OCI-LY7 (cell line): Measurements from ENCODE around the gene DGCR8. TPM values are rescaled to one million over a fixed set of nuclear protein-coding genes. Genes with fewer than 3 reads are reported as not detected.

Source experiments
- BruUV-seq: library from RNA; stranded (reverse); fragments of 400-500 nt; replicated peaks from 2 replicates; lab custom pipeline; 2021; lab: Mats Ljungman, UMichigan
- CTCF ChIA-PET: fragments of 300-600 bp; sonication (Branson Sonifier 250); formaldehyde crosslinking; loops from one replicate; lab custom pipeline; 2022; ENCODE audit warnings: antibody characterized with exemption; ENCODE audit not compliant: unreplicated experiment; lab: Charles Lee
- POLR2A ChIA-PET: fragments of 300-600 bp; sonication (Branson Sonifier 250); formaldehyde crosslinking; loops from one replicate; lab custom pipeline; 2022; ENCODE audit warnings: antibody characterized with exemption; lab: Charles Lee
- DNase-seq: peaks from one replicate; pipeline ENCODE4 v3.0.0-alpha.2; 2015; ENCODE audit warnings: low spot score
- H2AFZ ChIP-seq: fragments of 200-600 bp; sonication (generic), shearing (Covaris generic); 2 replicates; pipeline ENCODE4 v1.6.1; 2014; ENCODE audit warnings: mild to moderate bottlenecking, antibody characterized with exemption, low read length, moderate library complexity
- H3K27ac ChIP-seq: fragments of 200-600 bp; sonication (generic); 2 replicates; pipeline ENCODE4 v1.5.1; 2014; ENCODE audit warnings: mixed run types, low read depth, mild to moderate bottlenecking, moderate library complexity, low read length, inconsistent platforms; ENCODE audit not compliant: poor library complexity, severe bottlenecking
- H3K36me3 ChIP-seq: fragments of 200-600 bp; sonication (generic); 2 replicates; pipeline ENCODE4 v1.6.1; 2014; ENCODE audit warnings: mild to moderate bottlenecking, antibody characterized with exemption, low read length, moderate library complexity, mixed read lengths; ENCODE audit not compliant: insufficient read depth
- H3K4me1 ChIP-seq: fragments of 200-600 bp; sonication (generic); 2 replicates; pipeline ENCODE4 v1.5.1; 2014; ENCODE audit warnings: mild to moderate bottlenecking, low read length; ENCODE audit not compliant: insufficient read depth, poor library complexity, severe bottlenecking
- H3K4me2 ChIP-seq: fragments of 200-600 bp; sonication (generic); 2 replicates; pipeline ENCODE4 v1.6.1; 2014; ENCODE audit warnings: mild to moderate bottlenecking, low read length
- H3K4me3 ChIP-seq: fragments of 200-600 bp; sonication (generic); 2 replicates; pipeline ENCODE4 v1.5.1; 2014; ENCODE audit warnings: mild to moderate bottlenecking, low read depth, low read length; ENCODE audit not compliant: poor library complexity, severe bottlenecking
- H3K79me2 ChIP-seq: fragments of 200-600 bp; sonication (generic); 2 replicates; pipeline ENCODE4 v1.6.1; 2016; ENCODE audit warnings: low read depth, mild to moderate bottlenecking, low read length, moderate library complexity, mixed read lengths; ENCODE audit not compliant: insufficient read depth
- H3K9me2 ChIP-seq: fragments of 200-600 bp; sonication (generic); 2 replicates; pipeline ENCODE4 v1.6.1; 2016; ENCODE audit warnings: mild to moderate bottlenecking, low read length, mixed read lengths; ENCODE audit not compliant: insufficient read depth
- H3K9me3 ChIP-seq: fragments of 200-600 bp; sonication (generic); 2 replicates; pipeline ENCODE4 v1.6.1; 2014; ENCODE audit warnings: mild to moderate bottlenecking, mixed run types, low read length, mixed read lengths
- H4K20me1 ChIP-seq: fragments of 200-600 bp; sonication (generic); 2 replicates; pipeline ENCODE4 v1.6.1; 2014; ENCODE audit warnings: mild to moderate bottlenecking, antibody characterized with exemption, low read length, moderate library complexity, mixed read lengths; ENCODE audit not compliant: insufficient read depth
- CTCF ChIP-seq: fragments of 200-600 bp; sonication (generic); conservative IDR thresholded peaks from 2 replicates; pipeline ENCODE4 v1.5.1; 2014; ENCODE audit warnings: mild to moderate bottlenecking, antibody characterized with exemption, low read length, moderate library complexity, mixed read lengths
- EZH2phosphoT487 ChIP-seq: fragments of 200-600 bp; sonication (generic); IDR thresholded peaks from 2 replicates; pipeline ENCODE4 v1.6.1; 2018; ENCODE audit warnings: low read depth, borderline replicate concordance, mild to moderate bottlenecking, mixed run types, antibody characterized with exemption, low read length, moderate library complexity, mixed read lengths
- intact Hi-C: fragments of 100-400 bp; cut with micrococcal nuclease; formaldehyde crosslinking; loops from one replicate; pipeline ENCODE4 v1.10.0; 2022; ENCODE audit not compliant: unreplicated experiment
- total RNA-seq, 2 experiments: library from RNA; depleted of rRNA in 1 of 2; stranded (reverse); fragments of >200 nt in 1 of 2; shearing (Covaris generic) in 1 of 2; gene quantifications; 2 replicates each; pipeline ENCODE4 v1.2.3, GENCODE V29; 2014 to 2022

DGCR8 gene
- total RNA-seq, 2 experiments from 2014 or later: 49.5 to 68.2 TPM

- no peak overlapping the region for H3K27ac ChIP-seq
- no peak overlapping the region for H3K4me2 ChIP-seq
- no peak for DNase-seq
- no TSS peak for BruUV-seq
- H2AFZ ChIP-seq: no peak overlapping the region
- ChIA-PET POLR2A (no interaction called here), CTCF (no interaction called here)
- H3K9me3 ChIP-seq: no peaks in the 10 kb centered on the region
- H4K20me1 ChIP-seq: peaks cover 14% of the 10 kb centered on the region
- intact Hi-C loops: no loop called here
- H3K4me1 ChIP-seq: peaks cover 11% of the 10 kb centered on the region
- no peak for TF ChIP-seq EZH2phosphoT487
- no peak for TF ChIP-seq CTCF
- H3K79me2 ChIP-seq: peaks cover 15% of the 10 kb centered on the region; the same call in 1 of the 2 replicates
- H3K4me3 ChIP-seq: no peak overlapping the region
- H3K9me2 ChIP-seq: no peaks in the 10 kb centered on the region
- H3K36me3 ChIP-seq: peaks cover 72% of the 10 kb centered on the region
Measured at GRCh38 chr22:20126284-20127029, 46.4 kb downstream of the DGCR8 start.

- Histone ChIP-seq H2AFZ (no peak overlapping the region), H3K79me2 (peaks cover 5% of the 10 kb centered on the region; the same call in 1 of the 2 replicates), H3K4me3 (no peak overlapping the region), H3K27ac (no peak overlapping the region), H3K9me3 (no peaks in the 10 kb centered on the region), H3K4me2 (no peak overlapping the region), H3K9me2 (no peaks in the 10 kb centered on the region), H3K36me3 (peaks cover 63% of the 10 kb centered on the region), H3K4me1 (peaks cover 11% of the 10 kb centered on the region), H4K20me1 (peaks cover 9% of the 10 kb centered on the region)
- TF ChIP-seq EZH2phosphoT487: no peak
- TF ChIP-seq CTCF: no peak
- BruUV-seq: no TSS peak
- DNase-seq: no peak
- POLR2A ChIA-PET: no interaction called here
- intact Hi-C loops: no loop called here
- CTCF ChIA-PET: no interaction called here
Measured at GRCh38 chr22:20127318-20127868, 47.4 kb downstream of the DGCR8 start.
